ENCODE data around the gene STAT2.

DNA sequence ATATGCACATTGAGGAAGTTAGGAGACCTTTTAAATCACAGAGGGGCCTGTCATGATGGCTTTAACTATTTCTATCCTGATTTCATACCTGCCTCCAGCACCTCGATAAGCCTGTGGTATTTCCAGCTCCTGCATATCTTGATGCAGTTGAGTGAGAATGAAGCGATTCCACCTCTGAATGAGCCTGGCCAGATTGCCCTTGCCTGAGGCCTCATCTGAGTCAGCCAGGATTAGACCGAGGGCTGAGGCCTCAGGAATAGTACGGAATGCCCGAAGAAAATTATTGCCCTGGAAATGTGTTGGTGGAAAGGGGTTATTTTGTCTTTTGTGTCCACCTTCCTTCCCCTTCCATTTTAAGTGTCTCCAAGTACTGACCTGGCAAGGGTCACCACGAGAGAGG is 35.7 kb downstream of the STAT2 start:
- TF ChIP-seq CTCF (conservative IDR thresholded peaks at IDR 0.05 in 1 of 2, IDR thresholded peaks at IDR 0.05 in 1 of 2; ENCODE audit: low read depth in 1 of 2, low read length in 2 of 2) (no peak), EZH2 (IDR thresholded peaks at IDR 0.05; ENCODE audit: low read length, missing control alignments) (no peak)

Data from fibroblast of lung (primary cell).